DND-41 (cell line): Measurements from ENCODE around the gene ADTRP.

Source experiments
- CTCF ChIP-seq: IDR thresholded peaks from 2 replicates; pipeline ENCODE4 v1.5.1; 2012; ENCODE audit warnings: borderline replicate concordance, low read length, moderate library complexity, mild to moderate bottlenecking; ENCODE audit not compliant: poor library complexity, severe bottlenecking; ENCODE audit errors: extremely low read depth
- EZH2 ChIP-seq: IDR thresholded peaks from 3 replicates; pipeline ENCODE4 v1.6.1; 2012; ENCODE audit warnings: borderline replicate concordance, low read depth, mild to moderate bottlenecking, moderate library complexity, low read length, inconsistent platforms; ENCODE audit not compliant: severe bottlenecking

- TF ChIP-seq CTCF (no peak), EZH2 (no peak)
Measured at GRCh38 chr6:11785774-11786579, 7.4 kb upstream of the ADTRP start.
